ENCODE data around the gene NDUFS5.

The NDUFS5 gene

GRCh38 chr1:39082811-39083576 is 56.8 kb downstream of the NDUFS5 start:
- peak; percentile 12 for DNase-seq (ENCODE audit: low spot score)
- in situ Hi-C loops (cut with MboI; ENCODE audit: low pct_unique_long_range_greater_than_20kb, low sequenced_read_pairs, unreplicated experiment): no loop called here
- no peak for TF ChIP-seq CTCF (IDR thresholded peaks at IDR 0.05; ENCODE audit: extremely low read depth, insufficient read depth, missing control alignments)

DNA sequence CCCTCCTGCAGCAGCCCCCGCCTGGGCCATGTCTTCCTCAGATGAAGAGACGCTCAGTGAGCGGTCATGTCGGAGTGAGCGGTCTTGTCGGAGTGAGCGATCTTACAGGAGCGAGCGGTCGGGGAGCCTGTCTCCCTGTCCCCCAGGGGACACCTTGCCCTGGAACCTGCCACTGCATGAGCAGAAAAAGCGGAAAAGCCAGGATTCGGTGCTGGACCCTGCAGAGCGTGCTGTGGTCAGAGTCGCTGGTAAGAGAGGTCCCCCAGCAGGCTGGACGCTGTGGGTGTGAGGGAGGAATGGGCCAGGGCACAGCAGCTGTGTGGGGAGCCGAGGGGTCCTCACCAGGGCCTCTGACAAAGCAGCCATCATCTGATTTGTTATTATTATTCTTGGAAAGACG is 58.0 kb downstream of the NDUFS5 start:
- TF ChIP-seq CTCF (IDR thresholded peaks at IDR 0.05; ENCODE audit: extremely low read depth, insufficient read depth, missing control alignments): no peak
- no peak for DNase-seq (ENCODE audit: low spot score)
- in situ Hi-C loops (cut with MboI; ENCODE audit: low pct_unique_long_range_greater_than_20kb, low sequenced_read_pairs, unreplicated experiment): no loop called here

Data from GM13977 (cell line).